GM19468 (cell line): ENCODE data around the gene ASXL1.
"Not testable (repeated sequence)": the region's sequence is repeated elsewhere in the genome, so short reads cannot be mapped to it uniquely, and the experiment has no call there.

Experiments
- ATAC-seq: cut with Tn5 transposase; IDR thresholded peaks from one replicate; pipeline ENCODE4 v1.9.1; 2021; ENCODE audit warnings: mild to moderate bottlenecking, moderate library complexity, moderate number of reproducible peaks; ENCODE audit not compliant: unreplicated experiment; ENCODE audit errors: extremely low read depth

Gene ASXL1

GRCh38 chr20:32357869-32358631, at the start of gene ASXL1:
Gene ASXL1, plus strand, starts transcription at chr20:32358331. Its CDS starts 445 bp downstream, at chr20:32358776.
- peak; percentile 70 for ATAC-seq

- ATAC-seq = no peak
Observed at GRCh38 chr20:32312718-32313424, 45.3 kb upstream of the ASXL1 start.

- ATAC-seq = no peak
Observed at GRCh38 chr20:32314768-32315167, 43.4 kb upstream of the ASXL1 start.

GRCh38 chr20:32315399-32315798, 42.7 kb upstream of the ASXL1 start:
- ATAC-seq = no peak

DNA sequence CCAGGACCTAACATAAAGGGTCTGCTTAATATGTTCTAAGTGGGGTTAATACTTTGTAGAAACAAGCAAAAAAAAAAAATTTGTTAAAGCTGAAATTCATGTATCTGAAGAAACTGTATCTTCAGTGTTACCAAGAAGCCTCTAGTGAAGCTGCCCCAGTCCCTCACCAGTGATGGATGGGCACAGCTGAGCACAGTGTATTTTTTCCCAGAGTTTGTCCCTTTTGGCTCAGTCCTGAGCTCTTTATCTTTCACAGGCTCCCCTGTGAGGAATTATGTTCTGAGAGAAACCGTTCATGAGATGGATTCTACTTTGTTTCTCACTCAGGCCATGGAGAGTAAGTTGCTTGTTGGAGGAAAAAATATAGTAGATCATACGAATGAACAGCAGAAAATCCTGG, 42.2 kb upstream of the ASXL1 start:
- no peak for ATAC-seq

- no peak for ATAC-seq
Observed at GRCh38 chr20:32316667-32317066, 41.5 kb upstream of the ASXL1 start.

DNA sequence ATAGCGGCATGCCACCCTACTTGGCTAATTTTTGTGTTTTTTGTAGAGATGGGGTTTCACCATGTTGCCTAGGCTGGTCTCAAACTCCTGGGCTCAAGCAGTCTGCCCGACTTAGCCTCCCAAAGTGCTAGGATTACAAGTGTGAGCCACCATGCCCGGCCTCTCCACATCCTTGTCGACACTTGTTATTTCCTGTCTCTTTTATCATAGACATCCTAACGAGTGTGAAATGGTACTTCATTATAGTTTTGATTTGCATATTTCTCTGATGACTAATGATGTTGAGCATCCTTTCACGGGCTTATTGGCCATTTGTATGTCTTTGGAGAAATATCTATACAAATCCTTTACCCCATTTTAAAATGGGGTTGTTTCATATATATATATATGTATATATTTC, 39.0 kb upstream of the ASXL1 start:
- no peak for ATAC-seq

- no peak for ATAC-seq
Observed at GRCh38 chr20:32320305-32320704, 37.8 kb upstream of the ASXL1 start.

DNA sequence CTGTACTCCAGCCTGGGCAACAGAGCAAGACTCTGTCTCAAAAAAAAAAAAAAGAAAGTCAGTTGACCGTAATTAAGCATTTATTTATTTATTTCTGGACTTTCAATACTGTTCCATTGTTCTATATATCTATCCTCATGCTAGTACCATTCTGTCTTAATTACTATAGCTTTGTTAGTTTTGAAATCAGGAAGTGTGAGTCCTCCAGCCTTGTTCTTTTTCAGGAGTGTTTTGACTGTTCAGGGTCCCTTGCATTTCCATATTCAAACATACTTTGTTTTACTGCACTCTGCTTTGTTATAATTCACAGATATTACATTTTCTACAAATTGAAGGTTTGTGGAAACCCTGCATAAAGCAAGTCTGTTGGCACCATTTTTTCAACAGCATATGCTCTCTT, 36.7 kb upstream of the ASXL1 start:
- ATAC-seq = no peak

DNA sequence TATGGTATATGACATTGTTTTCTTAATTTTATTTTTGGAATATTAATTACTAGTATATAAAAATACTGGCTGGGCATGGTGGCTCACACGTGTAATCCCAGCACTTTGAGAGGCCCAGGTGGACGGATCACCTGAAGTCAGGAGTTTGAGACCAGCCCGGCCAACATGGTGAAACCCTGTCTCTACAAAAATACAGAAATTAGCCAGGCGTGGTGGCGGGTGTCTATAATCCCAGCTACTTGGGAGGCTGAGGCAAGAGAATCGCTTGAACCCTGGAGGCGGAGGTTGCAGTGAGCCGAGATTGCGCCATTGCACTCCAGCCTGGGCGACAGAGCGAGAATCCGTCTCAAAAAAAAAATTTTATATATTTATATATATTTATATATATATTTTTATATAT, 35.9 kb upstream of the ASXL1 start:
- not testable (repeated sequence) for ATAC-seq

DNA sequence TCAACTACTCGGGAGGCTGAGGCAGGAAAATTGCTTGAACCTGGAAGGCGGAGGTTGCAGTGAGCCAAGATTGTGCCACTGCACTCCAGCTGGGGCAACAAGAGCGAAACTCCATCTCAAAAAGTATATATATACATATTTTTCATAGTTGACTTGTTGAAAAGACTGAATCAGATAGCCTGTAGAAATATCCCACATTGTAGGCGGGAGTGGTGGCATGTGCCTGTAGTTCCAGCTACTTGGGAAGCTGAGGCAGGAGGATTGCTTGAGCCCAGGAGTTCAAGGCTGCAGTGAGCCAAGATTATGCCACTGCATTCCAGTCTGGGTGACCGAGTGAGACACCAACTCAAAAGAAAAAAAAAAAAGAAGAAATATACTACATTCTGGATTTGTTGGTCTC, 34.4 kb upstream of the ASXL1 start:
- ATAC-seq = not testable (repeated sequence)

DNA sequence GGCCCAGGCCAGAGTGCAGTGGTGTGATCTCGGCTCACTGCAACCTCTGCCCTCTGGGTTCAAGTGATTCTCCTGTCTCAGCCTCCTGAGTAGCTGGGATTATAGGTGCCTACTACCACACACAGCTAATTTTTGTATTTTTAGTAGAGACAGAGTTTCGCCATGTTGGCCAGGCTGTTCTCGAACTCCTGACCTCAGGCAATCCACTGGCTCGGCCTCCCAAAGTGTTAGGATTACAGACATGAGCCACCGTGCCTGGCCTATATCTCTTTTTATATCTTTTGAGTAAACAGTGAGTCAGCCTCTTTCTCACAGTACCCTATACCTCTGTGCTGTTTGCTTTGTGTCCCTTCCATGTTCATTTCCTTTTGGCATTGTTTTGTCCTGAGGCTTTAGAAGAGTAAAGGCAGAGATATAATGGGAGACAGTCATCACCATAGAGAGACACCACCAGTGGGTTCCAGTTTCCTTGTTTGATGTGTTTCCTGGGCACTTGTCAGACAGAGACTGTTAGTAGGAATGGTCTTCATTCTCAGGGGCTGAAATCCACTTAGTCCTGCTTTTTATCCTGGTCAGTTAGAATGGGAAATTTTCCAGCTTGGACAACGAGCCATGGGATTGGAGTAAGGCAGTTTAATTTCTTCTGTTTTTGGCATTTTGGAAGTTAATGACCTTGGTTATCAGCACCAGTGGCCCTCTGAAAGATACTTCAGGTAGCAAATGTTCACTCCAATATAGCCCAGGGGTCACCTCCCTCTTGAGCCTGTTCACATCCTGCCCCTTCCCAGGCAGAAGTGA, 32.2 kb upstream of the ASXL1 start:
- no peak for ATAC-seq

DNA sequence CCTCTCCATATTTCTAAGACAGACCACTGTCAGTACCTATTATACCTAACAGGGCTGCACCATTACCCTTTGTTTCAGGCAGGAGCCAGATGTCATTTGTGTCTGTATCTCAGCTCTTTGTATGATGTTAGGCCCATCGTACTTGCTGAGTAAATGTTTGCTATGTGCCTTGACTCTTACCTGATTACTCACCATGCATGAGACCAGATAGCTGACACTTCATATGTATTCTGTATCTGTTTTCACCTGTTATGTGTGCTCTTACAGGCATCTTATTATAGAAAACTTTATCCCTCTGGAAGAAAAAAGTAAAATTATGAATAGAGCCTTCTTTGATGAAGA, 31.7 kb upstream of the ASXL1 start:
- ATAC-seq = no peak

DNA sequence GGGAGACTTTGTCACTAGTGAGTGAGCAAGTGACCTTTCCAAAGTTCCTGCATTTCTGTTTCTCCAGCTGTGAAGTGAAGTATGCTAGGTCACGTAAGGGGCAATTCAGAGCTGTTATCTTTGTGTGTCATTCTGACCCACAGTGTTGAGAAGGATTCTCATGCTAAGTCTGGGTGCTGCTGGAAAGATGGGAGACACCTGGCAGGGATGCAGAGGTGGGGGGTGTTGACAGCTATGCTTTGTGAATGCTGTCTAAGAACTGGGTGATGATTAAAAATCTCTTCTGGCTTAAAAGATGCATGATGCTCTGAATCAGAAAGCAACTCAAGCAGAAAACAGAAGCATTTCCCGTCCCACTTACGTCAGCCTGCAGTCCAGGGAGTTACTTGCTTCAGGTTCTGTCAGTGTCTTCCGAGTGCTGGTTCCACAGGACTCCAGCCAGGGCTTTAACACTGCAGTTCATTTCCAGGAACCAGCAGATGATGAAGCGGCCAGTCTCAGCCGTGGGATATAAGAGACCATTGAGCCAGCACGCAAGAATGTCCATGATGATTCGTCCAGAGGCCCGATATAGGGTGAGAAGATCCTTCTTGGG, 30.9 kb upstream of the ASXL1 start:
- no peak for ATAC-seq

DNA sequence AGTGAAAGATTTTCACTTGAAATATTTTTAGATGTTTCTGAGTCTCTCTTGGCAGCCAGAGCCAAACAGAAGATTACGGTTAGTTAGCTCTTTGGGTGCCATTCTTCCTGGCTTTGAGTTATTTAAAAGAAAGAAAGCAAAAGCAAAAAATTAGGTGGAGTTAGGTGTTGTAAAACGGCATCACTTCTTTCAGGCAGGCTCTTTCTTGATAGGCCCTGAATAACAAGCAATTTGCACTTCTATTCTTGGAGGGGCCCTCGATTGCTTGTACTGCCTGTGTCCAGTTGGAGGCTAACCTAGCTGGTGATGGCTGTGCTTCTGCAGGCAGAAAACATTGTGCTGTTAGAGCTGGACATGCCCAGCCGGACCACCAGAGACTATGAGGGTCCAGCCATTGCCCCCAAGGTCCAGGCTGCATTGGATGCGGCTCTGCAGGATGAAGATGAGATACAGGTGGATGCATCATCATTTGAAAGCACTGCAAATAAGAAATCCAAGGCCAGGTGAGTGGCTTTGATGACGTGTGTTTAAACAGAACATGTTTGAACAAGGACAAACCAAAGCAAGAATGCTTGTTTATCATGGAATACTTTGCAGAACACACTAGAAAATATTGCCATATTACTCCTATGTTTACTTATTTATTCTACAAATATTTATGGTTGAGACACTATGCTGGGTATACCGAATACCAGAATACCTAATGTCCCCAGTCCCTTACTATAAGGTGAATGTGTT, 28.1 kb upstream of the ASXL1 start:
- no peak for ATAC-seq

DNA sequence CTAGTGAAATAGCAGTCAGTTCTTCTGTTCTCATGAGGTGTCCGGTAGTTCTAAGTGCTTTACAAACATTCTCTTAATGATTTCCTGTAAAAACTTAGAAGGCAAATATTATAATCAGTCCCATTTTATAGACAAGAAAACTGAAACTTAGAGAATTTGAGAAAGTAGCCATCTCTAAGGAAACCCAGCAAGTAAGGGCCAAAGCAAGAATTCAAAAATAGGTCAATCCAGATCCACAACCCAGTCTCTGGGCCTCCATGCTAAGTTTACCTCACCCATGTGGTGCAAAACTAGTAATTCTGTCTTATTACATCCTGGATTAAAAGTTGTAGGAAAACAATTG, 27.6 kb upstream of the ASXL1 start:
- no peak for ATAC-seq

DNA sequence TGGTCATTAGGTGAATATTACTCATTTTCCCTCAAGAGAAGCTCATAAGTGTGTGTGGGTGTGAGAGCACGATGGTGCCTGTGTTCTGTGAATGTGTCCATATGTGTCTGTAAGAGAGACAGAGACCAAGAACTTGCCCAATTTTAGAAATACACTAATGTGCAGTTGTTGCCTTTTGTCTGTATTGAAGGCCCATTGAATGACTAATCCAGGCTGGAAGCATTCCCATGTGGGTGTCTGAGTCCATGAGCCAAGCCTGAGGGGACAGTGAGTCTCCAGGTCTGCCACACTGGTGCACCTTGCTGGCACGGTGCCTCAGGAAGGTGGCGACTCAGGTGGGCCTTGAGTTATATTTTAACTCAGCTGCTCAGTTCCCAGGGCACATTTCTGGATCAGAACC, 25.5 kb upstream of the ASXL1 start:
- no peak for ATAC-seq

DNA sequence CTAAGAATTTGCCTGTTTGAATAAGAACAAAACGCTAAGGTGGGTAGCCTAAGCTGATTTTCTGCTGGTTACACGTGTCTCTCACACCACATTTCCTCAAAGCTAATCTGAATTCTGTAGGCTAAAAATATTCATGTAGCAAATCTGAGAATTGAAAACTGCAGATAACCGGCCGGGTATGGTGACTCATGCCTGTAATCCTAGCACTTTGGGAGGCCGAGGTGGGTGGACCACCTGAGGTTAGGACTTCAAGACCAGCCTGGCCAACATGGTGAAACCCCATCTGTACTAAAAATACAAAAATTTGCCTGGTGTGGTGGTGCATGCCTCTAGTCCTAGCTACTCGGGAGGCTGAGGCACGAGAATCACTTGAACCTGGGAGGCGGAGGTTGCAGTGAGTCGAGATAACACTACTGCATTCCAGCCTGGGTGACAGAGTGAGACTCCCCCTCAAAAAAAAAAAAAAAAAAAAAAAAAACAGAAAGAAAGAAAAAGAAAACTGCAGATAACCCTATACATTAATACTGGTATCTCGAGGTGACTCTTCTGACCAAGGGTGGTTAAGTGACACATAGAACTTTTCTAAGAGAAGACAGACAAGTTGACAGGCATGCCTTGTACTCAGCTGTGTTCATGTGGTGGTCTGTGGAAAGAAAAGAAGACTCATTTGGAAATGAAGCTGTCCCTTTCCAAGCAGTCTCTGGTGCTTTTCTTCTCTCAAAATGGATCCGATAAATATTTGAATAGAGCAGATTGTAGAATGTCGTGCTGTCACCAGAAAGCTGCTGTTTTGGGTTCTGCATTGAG, 24.7 kb upstream of the ASXL1 start:
- no peak for ATAC-seq
